GM13977 (cell line): ENCODE data around the gene OSBPL2.

Experiments
- DNase-seq: peaks from one replicate; pipeline ENCODE4 v3.0.0; 2012; ENCODE audit warnings: low spot score
- in situ Hi-C: fragments of 300-500 bp; cut with MboI; formaldehyde crosslinking; loops from one replicate; pipeline ENCODE4 v1.12.0; 2022; ENCODE audit warnings: low sequenced_read_pairs, low pct_unique_long_range_greater_than_20kb, mixed read lengths, inconsistent platforms; ENCODE audit not compliant: unreplicated experiment
- TF ChIP-seq, protein P1 (sequence below): IDR thresholded peaks from 2 replicates; pipeline ENCODE4 v1.5.1; 2012; ENCODE audit warnings: mild to moderate bottlenecking, control low read depth; ENCODE audit not compliant: insufficient read depth; ENCODE audit errors: extremely low read depth, missing control alignments

OSBPL2 gene

GRCh38 chr20:62299666-62300236, 61.4 kb downstream of the OSBPL2 start:
- no peak for DNase-seq
- in situ Hi-C loops, result no loop called here
- TF ChIP-seq, protein P1, sequence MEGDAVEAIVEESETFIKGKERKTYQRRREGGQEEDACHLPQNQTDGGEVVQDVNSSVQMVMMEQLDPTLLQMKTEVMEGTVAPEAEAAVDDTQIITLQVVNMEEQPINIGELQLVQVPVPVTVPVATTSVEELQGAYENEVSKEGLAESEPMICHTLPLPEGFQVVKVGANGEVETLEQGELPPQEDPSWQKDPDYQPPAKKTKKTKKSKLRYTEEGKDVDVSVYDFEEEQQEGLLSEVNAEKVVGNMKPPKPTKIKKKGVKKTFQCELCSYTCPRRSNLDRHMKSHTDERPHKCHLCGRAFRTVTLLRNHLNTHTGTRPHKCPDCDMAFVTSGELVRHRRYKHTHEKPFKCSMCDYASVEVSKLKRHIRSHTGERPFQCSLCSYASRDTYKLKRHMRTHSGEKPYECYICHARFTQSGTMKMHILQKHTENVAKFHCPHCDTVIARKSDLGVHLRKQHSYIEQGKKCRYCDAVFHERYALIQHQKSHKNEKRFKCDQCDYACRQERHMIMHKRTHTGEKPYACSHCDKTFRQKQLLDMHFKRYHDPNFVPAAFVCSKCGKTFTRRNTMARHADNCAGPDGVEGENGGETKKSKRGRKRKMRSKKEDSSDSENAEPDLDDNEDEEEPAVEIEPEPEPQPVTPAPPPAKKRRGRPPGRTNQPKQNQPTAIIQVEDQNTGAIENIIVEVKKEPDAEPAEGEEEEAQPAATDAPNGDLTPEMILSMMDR, result no peak

DNA sequence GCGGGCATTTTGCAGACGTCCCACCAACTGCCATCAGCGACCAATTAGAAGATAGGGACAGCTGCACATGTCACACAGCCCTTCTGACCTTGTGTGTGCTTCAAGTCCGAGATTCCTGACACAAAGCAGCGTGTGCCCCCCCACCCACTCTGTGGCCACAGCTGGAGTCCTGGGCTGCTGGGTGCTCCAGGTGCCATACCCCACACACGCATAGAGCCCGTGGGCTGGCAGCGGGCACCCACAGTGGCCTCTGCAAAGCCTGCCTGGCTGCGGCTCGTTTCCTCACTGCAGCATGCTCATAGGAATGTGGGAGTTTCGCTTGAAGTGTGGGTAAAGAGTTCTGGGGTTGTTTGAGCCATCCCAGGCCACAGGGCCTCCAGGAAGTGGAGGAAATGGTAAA, 62.0 kb downstream of the OSBPL2 start:
- TF ChIP-seq, protein P1, result no peak
- in situ Hi-C loops, result no loop called here
- no peak for DNase-seq

GRCh38 chr20:62301111-62301668, 62.9 kb downstream of the OSBPL2 start:
- in situ Hi-C loops, result no loop called here
- no peak for DNase-seq
- TF ChIP-seq, protein P1, result no peak

DNA sequence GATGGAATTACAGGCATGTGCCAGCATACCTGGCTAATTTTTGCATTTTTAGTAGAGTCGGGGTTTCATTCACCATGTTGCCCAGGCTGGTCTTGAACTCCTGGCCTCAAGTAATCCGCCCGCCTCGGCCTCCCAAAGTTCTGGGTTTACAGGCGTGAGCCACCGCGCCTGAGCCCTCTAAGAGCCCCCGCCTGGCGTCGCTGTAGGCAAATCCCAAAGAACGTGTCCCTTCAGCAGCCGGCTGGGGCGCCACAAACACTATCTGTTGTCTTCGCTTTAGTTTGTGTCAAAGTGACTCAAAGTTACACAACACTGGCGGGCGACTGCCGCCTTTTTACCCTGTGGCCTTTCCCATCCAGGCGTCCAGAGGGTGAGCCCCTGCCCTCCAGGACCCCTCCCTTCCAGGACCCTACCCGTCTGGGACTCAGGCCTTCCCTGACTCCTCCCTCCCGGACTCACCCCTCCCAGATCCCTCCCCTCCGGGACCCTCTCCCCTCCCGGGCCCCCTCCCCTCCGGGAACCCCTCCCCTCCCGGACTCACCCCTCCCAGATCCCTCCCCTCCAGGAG, 63.5 kb downstream of the OSBPL2 start:
- TF ChIP-seq, protein P1, result peak; percentile 96
- in situ Hi-C loops, result no loop called here

GRCh38 chr20:62302341-62303061, 64.2 kb downstream of the OSBPL2 start, which contains the start of gene ADRM1:
Gene ADRM1, plus strand, starts transcription at chr20:62302997. Its CDS starts 572 bp downstream, at chr20:62303569.
- TF ChIP-seq, protein P1, result peak; percentile 91
- in situ Hi-C loops, result no loop called here
- peak; percentile 100 for DNase-seq

More for the DNA sequence above, 63.5 kb downstream of the OSBPL2 start:
- peak; percentile 94 for DNase-seq

GRCh38 chr20:62303062-62303339, 64.7 kb downstream of the OSBPL2 start:
- TF ChIP-seq, protein P1, result no peak
- DNase-seq, result no peak
- in situ Hi-C loops, result no loop called here
